ENCODE measurements around the gene LRRC28. TPM values are rescaled to one million over a fixed set of nuclear protein-coding genes. Genes with fewer than 3 reads are reported as not detected.

LRRC28 gene
- total RNA-seq, 6 donors from 2014 or later = 15.6 to 70.2 (median 20.1) TPM

DNA sequence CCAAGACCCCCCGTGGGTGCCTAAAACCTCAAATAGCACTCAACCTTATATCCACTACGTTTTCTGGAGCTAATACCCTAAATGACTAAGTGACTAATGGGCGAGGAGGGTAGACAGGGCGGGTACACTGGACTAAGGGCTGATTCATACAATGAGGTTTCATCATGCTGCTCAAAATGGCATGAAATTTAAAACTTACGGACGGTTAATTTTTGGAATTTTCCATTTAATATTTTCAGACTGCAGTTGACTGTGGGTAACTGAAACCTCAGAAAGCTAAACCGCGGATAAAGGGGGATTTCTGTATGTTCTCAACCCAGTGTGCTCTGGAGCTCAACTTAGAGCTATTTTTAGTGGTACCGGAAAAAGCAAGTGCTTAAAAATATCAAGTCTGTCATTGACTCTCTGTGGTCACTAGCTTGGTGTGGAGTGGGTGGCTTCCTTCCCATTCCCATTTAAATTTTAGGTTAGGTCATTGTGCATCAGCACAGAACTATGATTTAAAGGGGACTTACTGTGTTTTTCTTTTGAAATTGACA, 72.9 kb downstream of the LRRC28 start:
- Histone ChIP-seq H3K4me3 (no peak overlapping the region), H3K27me3 (no peaks in the 10 kb centered on the region), H3K27ac (peak overlapping the region in 1 of 4 donors; percentile 30), H3K9me3 (no peaks in the 10 kb centered on the region), H3K36me3 (no peaks in the 10 kb centered on the region), H3K4me1 (peaks cover 0 to 4% (median 2%) of the 10 kb centered on the region in 4 donors)
- TF ChIP-seq POLR2AphosphoS5 (IDR thresholded peaks at IDR 0.05) = no peak
- TF ChIP-seq, protein P1, sequence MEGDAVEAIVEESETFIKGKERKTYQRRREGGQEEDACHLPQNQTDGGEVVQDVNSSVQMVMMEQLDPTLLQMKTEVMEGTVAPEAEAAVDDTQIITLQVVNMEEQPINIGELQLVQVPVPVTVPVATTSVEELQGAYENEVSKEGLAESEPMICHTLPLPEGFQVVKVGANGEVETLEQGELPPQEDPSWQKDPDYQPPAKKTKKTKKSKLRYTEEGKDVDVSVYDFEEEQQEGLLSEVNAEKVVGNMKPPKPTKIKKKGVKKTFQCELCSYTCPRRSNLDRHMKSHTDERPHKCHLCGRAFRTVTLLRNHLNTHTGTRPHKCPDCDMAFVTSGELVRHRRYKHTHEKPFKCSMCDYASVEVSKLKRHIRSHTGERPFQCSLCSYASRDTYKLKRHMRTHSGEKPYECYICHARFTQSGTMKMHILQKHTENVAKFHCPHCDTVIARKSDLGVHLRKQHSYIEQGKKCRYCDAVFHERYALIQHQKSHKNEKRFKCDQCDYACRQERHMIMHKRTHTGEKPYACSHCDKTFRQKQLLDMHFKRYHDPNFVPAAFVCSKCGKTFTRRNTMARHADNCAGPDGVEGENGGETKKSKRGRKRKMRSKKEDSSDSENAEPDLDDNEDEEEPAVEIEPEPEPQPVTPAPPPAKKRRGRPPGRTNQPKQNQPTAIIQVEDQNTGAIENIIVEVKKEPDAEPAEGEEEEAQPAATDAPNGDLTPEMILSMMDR (IDR thresholded peaks at IDR 0.05) = no peak
- TF ChIP-seq EP300 (IDR thresholded peaks at IDR 0.05) = no peak
- no peak for TF ChIP-seq POLR2A (IDR thresholded peaks at IDR 0.05)
- 61 to 67% methylated on average over 9 of the region's 9 CpGs for WGBS, 2 donors
- ATAC-seq (ENCODE audit: low FRiP score in 2 of 2) = peak; percentile 43 to 95
- DNase-seq = no peak

DNA sequence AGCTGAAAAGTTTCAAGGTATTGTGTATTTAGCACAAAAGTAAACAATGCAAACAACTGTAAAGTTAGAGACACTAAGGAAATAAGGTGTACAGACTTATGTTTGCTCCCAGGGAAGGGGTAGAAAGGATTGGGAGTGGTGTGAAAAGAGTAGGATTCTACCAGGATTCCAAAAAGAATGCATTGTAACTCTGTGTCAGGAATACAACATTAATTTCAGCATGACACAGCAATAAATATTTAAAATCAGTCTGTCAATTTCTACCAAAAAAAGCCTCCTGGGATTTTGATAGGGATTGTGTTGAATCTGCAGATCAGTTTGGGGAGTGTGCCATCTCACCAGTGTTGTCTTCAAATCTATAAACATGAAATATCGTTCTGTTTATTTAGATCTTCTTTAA, 73.4 kb downstream of the LRRC28 start:
- Histone ChIP-seq H3K27ac (no peak overlapping the region), H3K36me3 (no peaks in the 10 kb centered on the region), H3K4me3 (no peak overlapping the region), H3K27me3 (no peaks in the 10 kb centered on the region), H3K4me1 (peaks cover 0 to 4% (median 2%) of the 10 kb centered on the region in 4 donors), H3K9me3 (no peaks in the 10 kb centered on the region)
- no peak for DNase-seq
- no peak for ATAC-seq (ENCODE audit: low FRiP score in 2 of 2)
- TF ChIP-seq, protein P1 (IDR thresholded peaks at IDR 0.05) = no peak
- TF ChIP-seq POLR2AphosphoS5 (IDR thresholded peaks at IDR 0.05) (no peak), POLR2A (IDR thresholded peaks at IDR 0.05) (no peak), EP300 (IDR thresholded peaks at IDR 0.05) (no peak)
- 72 to 81% methylated on average over 1 of the region's 1 CpG for WGBS, 2 donors

DNA sequence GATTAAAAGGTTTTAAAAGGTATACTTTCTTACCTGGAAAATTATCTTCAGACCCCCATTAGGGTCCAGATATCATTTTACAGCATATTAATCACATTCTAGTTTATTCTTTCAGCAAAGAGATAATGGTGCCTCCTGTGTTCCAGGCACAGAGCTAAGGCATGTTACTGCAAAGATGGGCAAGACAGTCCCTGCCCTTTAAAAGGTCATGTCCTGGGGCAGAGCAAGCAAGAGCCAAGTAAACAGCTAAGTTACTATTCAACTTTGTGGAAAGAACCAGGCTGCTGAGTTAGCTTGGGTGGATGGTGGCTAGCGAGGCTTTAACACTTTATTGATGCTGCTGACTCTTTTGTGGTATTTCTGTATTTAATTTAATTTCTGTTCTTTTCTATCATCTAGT, 75.0 kb downstream of the LRRC28 start:
- TF ChIP-seq EP300 (IDR thresholded peaks at IDR 0.05) (no peak), POLR2AphosphoS5 (IDR thresholded peaks at IDR 0.05) (no peak), POLR2A (IDR thresholded peaks at IDR 0.05) (no peak)
- TF ChIP-seq, protein P1 (IDR thresholded peaks at IDR 0.05) = no peak
- Histone ChIP-seq H3K27ac (no peak overlapping the region), H3K9me3 (no peaks in the 10 kb centered on the region), H3K4me3 (no peak overlapping the region), H3K27me3 (no peaks in the 10 kb centered on the region), H3K4me1 (peaks cover 0 to 3% (median 0%) of the 10 kb centered on the region in 4 donors), H3K36me3 (no peaks in the 10 kb centered on the region)
- no peak for ATAC-seq (ENCODE audit: low FRiP score in 2 of 2)
- no peak for DNase-seq
- 84 to 94% methylated on average over 1 of the region's 1 CpG for WGBS, 2 donors

DNA sequence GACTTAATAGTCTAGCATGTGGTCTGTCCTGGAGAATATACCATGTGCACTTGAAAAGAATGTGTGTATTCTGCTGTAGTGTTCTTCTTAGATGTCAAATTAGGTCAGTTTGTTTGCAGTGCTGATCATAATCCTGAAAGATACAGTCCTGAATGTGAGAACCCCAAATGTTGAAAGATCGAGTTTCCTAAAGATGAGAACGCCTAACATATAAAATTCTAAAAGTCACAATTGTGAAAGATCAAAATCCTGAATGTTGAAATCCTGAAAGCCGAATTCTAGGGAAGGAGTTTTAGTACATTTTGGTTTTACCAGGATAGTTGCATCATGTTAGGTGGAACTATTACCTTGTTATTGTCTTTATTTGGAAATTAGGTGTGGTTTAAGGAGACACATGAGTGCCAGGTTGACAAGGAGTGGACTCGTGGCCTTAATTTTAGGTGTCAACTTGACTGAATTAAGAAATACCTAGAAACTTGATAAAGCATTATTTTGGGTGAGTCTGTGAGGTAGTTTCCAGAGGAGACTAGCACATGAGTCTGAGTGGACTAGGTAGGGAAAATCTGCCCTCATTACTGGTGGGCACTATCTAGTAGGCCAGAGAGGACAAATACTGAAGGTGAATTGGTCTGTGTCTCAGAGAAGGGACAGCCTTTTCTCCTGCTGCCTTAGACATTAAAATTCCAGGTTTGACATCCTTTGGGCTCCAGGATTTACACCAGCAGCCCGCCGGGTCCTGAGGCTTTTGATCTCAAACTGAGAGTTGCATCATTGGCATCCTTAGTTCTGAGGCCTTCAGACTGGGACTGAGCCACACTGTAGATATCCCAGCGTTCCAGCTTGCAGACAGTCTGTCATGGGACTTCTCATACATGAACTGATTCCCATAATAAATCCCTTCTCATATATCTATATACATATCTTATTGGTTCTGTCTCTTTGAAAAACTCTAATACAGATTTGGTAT, 77.1 kb downstream of the LRRC28 start:
- ATAC-seq (ENCODE audit: low FRiP score in 2 of 2) (no peak), DNase-seq (no peak)
- H3K4me1 ChIP-seq = peaks cover 0 to 3% (median 0%) of the 10 kb centered on the region in 4 donors
- no peak for TF ChIP-seq POLR2AphosphoS5 (IDR thresholded peaks at IDR 0.05)
- TF ChIP-seq POLR2A (IDR thresholded peaks at IDR 0.05) = no peak
- TF ChIP-seq EP300 (IDR thresholded peaks at IDR 0.05) = no peak
- TF ChIP-seq, protein P1 (IDR thresholded peaks at IDR 0.05) = no peak
- no peak overlapping the region for H3K4me3 ChIP-seq
- no peak overlapping the region for H3K27ac ChIP-seq
- WGBS, 2 donors = 92 to 93% methylated on average over 5 to 7 of the region's 7 CpGs
- H3K9me3 ChIP-seq = no peaks in the 10 kb centered on the region
- H3K27me3 ChIP-seq = no peaks in the 10 kb centered on the region
- H3K36me3 ChIP-seq = no peaks in the 10 kb centered on the region

Measured in upper lobe of left lung (tissue), 6 donors.